OCI-LY3 (cell line): ENCODE measurements around the gene RTP2.

ENCODE experiments used
- H2AFZ ChIP-seq: fragments of 200-600, 300-600 bp; shearing (Covaris generic); 2 replicates; pipeline ENCODE4 v1.6.0; 2014; ENCODE audit warnings: antibody characterized with exemption, low read depth, low read length
- H3K27ac ChIP-seq: fragments of 200-600, 300-600 bp; sonication (generic); 2 replicates; pipeline ENCODE4 v1.5.1; 2014; ENCODE audit warnings: mild to moderate bottlenecking, low read length, moderate library complexity, mixed read lengths
- H3K27me3 ChIP-seq: fragments of 200-600, 300-600 bp; sonication (generic); 2 replicates; pipeline ENCODE4 v1.6.1; 2014; ENCODE audit warnings: low read depth, low read length, mixed read lengths
- H3K36me3 ChIP-seq: fragments of 200-600, 300-600 bp; sonication (generic); replicated peaks from 2 replicates; pipeline ENCODE3; 2014; ENCODE audit warnings: low read depth, low read length, mixed read lengths
- H3K4me1 ChIP-seq: fragments of 300-600, 200-600 bp; sonication (generic); 2 replicates; pipeline ENCODE4 v1.6.1; 2014; ENCODE audit warnings: low read length, mixed read lengths
- H3K4me2 ChIP-seq: fragments of 200-600, 300-600 bp; sonication (generic); 2 replicates; pipeline ENCODE4 v1.6.1; 2014; ENCODE audit warnings: low read length, mixed read lengths
- H3K4me3 ChIP-seq: fragments of 300-600, 200-600 bp; sonication (generic); 2 replicates; pipeline ENCODE4 v1.5.1; 2014; ENCODE audit warnings: antibody characterized with exemption, mild to moderate bottlenecking, low read length, moderate library complexity
- H3K79me2 ChIP-seq: fragments of 300-600, 200-600 bp; shearing (Covaris generic); 2 replicates; pipeline ENCODE4 v1.6.1; 2014; ENCODE audit warnings: mild to moderate bottlenecking, low read length, mixed read lengths
- H3K9ac ChIP-seq: fragments of 300-600, 200-600 bp; shearing (Covaris generic); 2 replicates; pipeline ENCODE4 v1.6.0; 2014; ENCODE audit warnings: mild to moderate bottlenecking, low read length, moderate library complexity
- H3K9me3 ChIP-seq: fragments of 200-600, 300-600 bp; shearing (Covaris generic); 2 replicates; pipeline ENCODE4 v1.6.1; 2014; ENCODE audit warnings: low read length, mixed read lengths; ENCODE audit not compliant: insufficient read depth
- H4K20me1 ChIP-seq: fragments of 200-600, 300-600 bp; sonication (generic); 2 replicates; pipeline ENCODE4 v1.6.1; 2016; ENCODE audit warnings: low read length, mixed read lengths; ENCODE audit not compliant: insufficient read depth
- CTCF ChIP-seq: fragments of 200-600, 300-600 bp; sonication (generic); IDR thresholded peaks from 2 replicates; pipeline ENCODE4 v1.5.1; 2014; ENCODE audit warnings: antibody characterized with exemption, low read length, low read depth
- EZH2phosphoT487 ChIP-seq: fragments of 200-600 bp; shearing (Covaris generic); IDR thresholded peaks from 2 replicates; pipeline ENCODE4 v1.6.1; 2018; ENCODE audit warnings: antibody characterized with exemption, mixed run types, low read depth

The RTP2 gene

GRCh38 chr3:187695449-187695848, 6.9 kb downstream of the RTP2 start:
- no peaks in the 10 kb centered on the region for H3K79me2 ChIP-seq
- peaks cover 44% of the 10 kb centered on the region for H3K27me3 ChIP-seq
- peaks cover 10% of the 10 kb centered on the region for H3K4me1 ChIP-seq
- no peaks in the 10 kb centered on the region for H3K9me3 ChIP-seq
- no peak overlapping the region for H3K9ac ChIP-seq
- no peaks in the 10 kb centered on the region for H3K36me3 ChIP-seq
- H3K4me3 ChIP-seq, result peak overlapping the region; percentile 24
- H3K27ac ChIP-seq, result no peak overlapping the region
- H4K20me1 ChIP-seq, result no peaks in the 10 kb centered on the region
- TF ChIP-seq EZH2phosphoT487, result no peak
- no peak for TF ChIP-seq CTCF
- peak overlapping the region; percentile 46 for H3K4me2 ChIP-seq
- H2AFZ ChIP-seq, result no peak overlapping the region

GRCh38 chr3:187694801-187695200, 7.6 kb downstream of the RTP2 start:
- Histone ChIP-seq H2AFZ (no peak overlapping the region), H3K9me3 (no peaks in the 10 kb centered on the region), H3K27me3 (peaks cover 48% of the 10 kb centered on the region), H3K9ac (no peak overlapping the region), H3K4me2 (peak overlapping the region; percentile 46), H3K79me2 (no peaks in the 10 kb centered on the region), H4K20me1 (no peaks in the 10 kb centered on the region), H3K27ac (no peak overlapping the region), H3K36me3 (no peaks in the 10 kb centered on the region), H3K4me3 (0 out of 2 replicates have a peak overlapping the region, but pooled peaks have one; percentile 24), H3K4me1 (peaks cover 10% of the 10 kb centered on the region)
- TF ChIP-seq CTCF (no peak), EZH2phosphoT487 (no peak)

GRCh38 chr3:187693431-187693830, 8.9 kb downstream of the RTP2 start:
- H3K4me3 ChIP-seq, result no peak overlapping the region
- peaks cover 55% of the 10 kb centered on the region for H3K27me3 ChIP-seq
- no peak overlapping the region for H3K27ac ChIP-seq
- H4K20me1 ChIP-seq, result no peaks in the 10 kb centered on the region
- no peak overlapping the region for H3K4me2 ChIP-seq
- H3K9me3 ChIP-seq, result no peaks in the 10 kb centered on the region
- H3K79me2 ChIP-seq, result no peaks in the 10 kb centered on the region
- H2AFZ ChIP-seq, result no peak overlapping the region
- no peak overlapping the region for H3K9ac ChIP-seq
- H3K36me3 ChIP-seq, result no peaks in the 10 kb centered on the region
- H3K4me1 ChIP-seq, result peaks cover 10% of the 10 kb centered on the region
- TF ChIP-seq EZH2phosphoT487 (no peak), CTCF (no peak)

GRCh38 chr3:187689984-187690383, 12.4 kb downstream of the RTP2 start:
- H3K27me3 ChIP-seq, result peaks cover 47% of the 10 kb centered on the region

More at GRCh38 chr3:187689984-187690383, 12.4 kb downstream of the RTP2 start:
- Histone ChIP-seq H3K4me1 (peaks cover 3% of the 10 kb centered on the region), H3K4me3 (no peak overlapping the region), H3K79me2 (no peaks in the 10 kb centered on the region), H3K9ac (no peak overlapping the region), H2AFZ (no peak overlapping the region), H3K27ac (no peak overlapping the region), H3K4me2 (no peak overlapping the region), H4K20me1 (no peaks in the 10 kb centered on the region), H3K9me3 (no peaks in the 10 kb centered on the region), H3K36me3 (no peaks in the 10 kb centered on the region)
- no peak for TF ChIP-seq EZH2phosphoT487
- TF ChIP-seq CTCF, result no peak
